HG03280 (cell line): ENCODE data around the gene AFM.

ENCODE experiments used
- ATAC-seq: cut with Tn5 transposase; IDR thresholded peaks from one replicate; pipeline ENCODE4 v1.9.1; 2021; ENCODE audit warnings: mild to moderate bottlenecking, moderate library complexity; ENCODE audit not compliant: unreplicated experiment

AFM gene

GRCh38 chr4:73448448-73449203, 32.9 kb upstream of the AFM start:
- no peak for ATAC-seq

GRCh38 chr4:73450398-73451004, 31.0 kb upstream of the AFM start:
- no peak for ATAC-seq

- no peak for ATAC-seq
These were observed 30.1 kb upstream of the AFM start for GRCh38 chr4:73451404-73451803.

- no peak for ATAC-seq
These were observed 29.4 kb upstream of the AFM start for GRCh38 chr4:73451981-73452747.

- no peak for ATAC-seq
These were observed 28.4 kb upstream of the AFM start for GRCh38 chr4:73452953-73453700.

- no peak for ATAC-seq
These were observed 27.9 kb upstream of the AFM start for GRCh38 chr4:73453701-73454005.

- ATAC-seq, result no peak
These were observed 26.6 kb upstream of the AFM start for GRCh38 chr4:73454920-73455319.

- ATAC-seq, result no peak
These were observed 25.1 kb upstream of the AFM start for GRCh38 chr4:73456177-73457022.

GRCh38 chr4:73458184-73459047, 23.1 kb upstream of the AFM start:
- no peak for ATAC-seq

- no peak for ATAC-seq
These were observed 22.5 kb upstream of the AFM start for GRCh38 chr4:73459048-73459421.

- no peak for ATAC-seq
These were observed 20.5 kb upstream of the AFM start for GRCh38 chr4:73460913-73461522.

GRCh38 chr4:73468170-73468569, 13.4 kb upstream of the AFM start:
- no peak for ATAC-seq

- no peak for ATAC-seq
These were observed 10.8 kb upstream of the AFM start for GRCh38 chr4:73470728-73471127.

- no peak for ATAC-seq
These were observed 4.4 kb upstream of the AFM start for GRCh38 chr4:73477176-73477575.

GRCh38 chr4:73479323-73479722, 2.2 kb upstream of the AFM start:
- ATAC-seq, result no peak

GRCh38 chr4:73485085-73485484, 3.5 kb downstream of the AFM start:
- no peak for ATAC-seq

GRCh38 chr4:73485596-73485995, 4.1 kb downstream of the AFM start:
- ATAC-seq, result no peak

GRCh38 chr4:73486497-73486896, 5.0 kb downstream of the AFM start:
- ATAC-seq, result no peak

GRCh38 chr4:73487233-73487632, 5.7 kb downstream of the AFM start:
- ATAC-seq, result no peak
